Subcutaneous adipose tissue (tissue), 4 donors: ENCODE results near the gene URB2. TPM values are rescaled to one million over a fixed set of nuclear protein-coding genes. Genes with fewer than 3 reads are reported as not detected.

Experiments
- total RNA-seq, 4 donors: library from RNA; depleted of rRNA; stranded (reverse); fragments of >200 nt; gene quantifications; one replicate each; pipeline ENCODE4 v1.1.0, GENCODE V29; 2016
- TF ChIP-seq, protein P1 (sequence below): fragments of 450-650 bp; IDR thresholded peaks from one replicate; pipeline ENCODE4 v1.5.1; 2016; ENCODE audit warnings: low read depth, mild to moderate bottlenecking, control low read depth, antibody characterized with exemption, moderate library complexity

The URB2 gene
- total RNA-seq, 4 donors from 2014 or later: 5.8 to 13.7 (median 9.5) TPM

DNA sequence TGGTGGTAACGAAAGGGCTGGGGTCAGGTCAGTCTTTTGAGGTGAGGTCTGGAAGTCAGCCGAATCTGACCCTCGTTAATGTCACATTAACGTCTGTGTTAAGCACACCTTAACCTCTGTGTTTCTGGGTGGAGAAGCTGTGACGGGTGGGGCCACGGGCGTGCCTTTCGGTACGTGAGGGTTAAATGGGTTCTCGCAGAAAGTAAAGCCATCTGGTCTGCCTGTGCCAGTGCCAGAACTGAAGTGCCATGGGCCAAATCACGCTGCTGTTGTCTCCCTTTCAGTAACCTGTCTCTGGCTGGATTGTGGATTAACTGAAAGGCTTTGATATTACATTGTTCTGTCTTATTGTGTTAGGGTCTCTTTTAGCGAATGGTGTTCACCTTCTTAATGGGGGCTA lies 14.4 kb downstream of the URB2 start:
- TF ChIP-seq, protein P1, sequence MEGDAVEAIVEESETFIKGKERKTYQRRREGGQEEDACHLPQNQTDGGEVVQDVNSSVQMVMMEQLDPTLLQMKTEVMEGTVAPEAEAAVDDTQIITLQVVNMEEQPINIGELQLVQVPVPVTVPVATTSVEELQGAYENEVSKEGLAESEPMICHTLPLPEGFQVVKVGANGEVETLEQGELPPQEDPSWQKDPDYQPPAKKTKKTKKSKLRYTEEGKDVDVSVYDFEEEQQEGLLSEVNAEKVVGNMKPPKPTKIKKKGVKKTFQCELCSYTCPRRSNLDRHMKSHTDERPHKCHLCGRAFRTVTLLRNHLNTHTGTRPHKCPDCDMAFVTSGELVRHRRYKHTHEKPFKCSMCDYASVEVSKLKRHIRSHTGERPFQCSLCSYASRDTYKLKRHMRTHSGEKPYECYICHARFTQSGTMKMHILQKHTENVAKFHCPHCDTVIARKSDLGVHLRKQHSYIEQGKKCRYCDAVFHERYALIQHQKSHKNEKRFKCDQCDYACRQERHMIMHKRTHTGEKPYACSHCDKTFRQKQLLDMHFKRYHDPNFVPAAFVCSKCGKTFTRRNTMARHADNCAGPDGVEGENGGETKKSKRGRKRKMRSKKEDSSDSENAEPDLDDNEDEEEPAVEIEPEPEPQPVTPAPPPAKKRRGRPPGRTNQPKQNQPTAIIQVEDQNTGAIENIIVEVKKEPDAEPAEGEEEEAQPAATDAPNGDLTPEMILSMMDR: no peak

DNA sequence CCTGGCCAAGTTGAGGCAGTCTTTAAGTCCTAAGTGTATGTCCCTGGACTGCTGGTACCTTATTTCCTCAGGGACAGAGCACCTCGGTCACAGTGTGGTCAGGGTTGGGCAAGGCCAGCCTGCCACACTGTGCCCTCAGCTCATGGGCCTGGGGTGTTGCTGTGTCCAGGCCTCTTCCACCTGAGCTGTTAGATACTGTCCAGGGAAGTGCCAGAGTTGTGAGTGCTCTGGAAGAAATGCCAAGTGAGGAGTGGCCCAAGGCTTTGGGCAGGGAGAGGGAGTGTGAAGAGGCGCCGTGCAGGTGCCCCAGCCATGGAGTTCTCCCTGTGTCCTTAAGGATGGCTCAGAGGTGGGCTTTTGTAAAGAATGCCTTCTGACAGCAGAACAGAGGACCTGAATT lies 15.3 kb downstream of the URB2 start:
- TF ChIP-seq, protein P1: no peak

DNA sequence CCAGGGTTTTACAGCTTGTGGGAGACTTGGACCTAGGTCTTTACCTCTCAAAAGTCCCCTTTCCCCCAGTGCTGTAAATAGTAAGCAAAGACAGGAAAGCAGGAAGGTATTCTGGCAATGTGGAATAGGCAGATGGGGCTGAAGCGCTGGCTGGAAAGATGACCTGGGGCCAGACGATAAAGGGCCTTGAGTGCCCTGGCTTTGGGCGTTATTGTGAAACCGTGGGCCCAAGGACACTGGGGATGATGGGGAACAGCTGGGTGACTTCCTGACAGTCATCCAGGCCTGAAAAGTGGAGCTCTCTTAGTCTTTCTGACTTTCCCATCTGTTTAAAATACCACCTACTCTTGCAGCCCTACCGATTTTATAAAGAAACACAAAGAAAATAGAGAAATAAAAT lies 16.3 kb downstream of the URB2 start:
- TF ChIP-seq, protein P1: no peak

DNA sequence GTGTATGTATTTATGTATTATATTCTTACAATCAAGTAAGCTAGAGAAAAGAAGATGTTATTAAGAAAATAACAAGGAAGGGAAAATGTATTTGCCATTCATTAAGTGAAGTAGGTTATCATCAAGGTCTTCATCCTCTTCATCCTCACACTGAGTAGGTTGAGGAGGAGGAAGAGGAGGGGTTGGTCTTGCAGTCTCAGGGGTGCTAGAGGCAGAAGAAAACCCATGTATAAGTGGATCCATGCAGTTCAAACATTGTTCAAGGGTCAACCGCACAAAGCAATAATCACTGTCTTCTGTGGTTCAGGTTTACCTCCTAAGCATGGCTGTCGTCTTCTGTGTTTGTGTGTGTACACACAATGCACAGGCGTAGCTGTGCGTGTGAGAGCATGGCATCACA lies 16.9 kb downstream of the URB2 start:
- TF ChIP-seq, protein P1: no peak

DNA sequence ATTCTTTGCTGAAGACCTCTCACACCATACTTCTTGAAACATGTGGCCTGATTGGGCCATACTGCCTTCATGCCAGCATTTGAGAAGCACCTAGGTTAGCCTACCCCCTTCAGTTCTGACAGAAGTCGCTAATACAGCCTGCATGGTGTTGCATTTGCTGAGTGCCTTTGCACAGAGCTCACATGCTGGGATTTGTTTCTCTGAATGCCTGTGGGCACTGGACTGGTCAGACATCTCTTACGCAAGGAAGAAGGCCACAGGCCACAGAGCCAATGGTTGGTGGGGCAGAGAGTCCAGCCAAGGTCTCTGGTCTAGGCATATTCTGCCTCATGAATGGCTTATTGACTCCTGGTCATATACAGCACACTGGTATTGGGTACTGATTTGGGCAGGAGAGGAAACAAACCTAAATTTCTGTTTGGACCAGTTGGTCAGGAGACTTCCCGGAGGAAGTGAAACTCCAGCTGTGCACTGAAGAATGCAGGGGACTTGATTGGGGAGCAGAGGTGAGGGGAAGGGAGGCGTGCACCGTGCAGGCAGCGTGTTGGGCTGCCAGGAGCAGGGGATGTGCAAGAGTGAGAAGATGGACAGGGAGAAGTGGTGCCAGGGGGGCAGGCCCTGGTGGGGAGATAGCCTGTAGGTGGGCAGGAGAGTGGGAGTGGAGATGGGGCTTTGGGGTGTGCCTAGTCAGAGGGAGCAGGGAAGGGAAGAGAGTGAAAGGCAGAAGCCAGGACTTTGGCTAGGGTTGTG lies 18.1 kb downstream of the URB2 start:
- TF ChIP-seq, protein P1: no peak

DNA sequence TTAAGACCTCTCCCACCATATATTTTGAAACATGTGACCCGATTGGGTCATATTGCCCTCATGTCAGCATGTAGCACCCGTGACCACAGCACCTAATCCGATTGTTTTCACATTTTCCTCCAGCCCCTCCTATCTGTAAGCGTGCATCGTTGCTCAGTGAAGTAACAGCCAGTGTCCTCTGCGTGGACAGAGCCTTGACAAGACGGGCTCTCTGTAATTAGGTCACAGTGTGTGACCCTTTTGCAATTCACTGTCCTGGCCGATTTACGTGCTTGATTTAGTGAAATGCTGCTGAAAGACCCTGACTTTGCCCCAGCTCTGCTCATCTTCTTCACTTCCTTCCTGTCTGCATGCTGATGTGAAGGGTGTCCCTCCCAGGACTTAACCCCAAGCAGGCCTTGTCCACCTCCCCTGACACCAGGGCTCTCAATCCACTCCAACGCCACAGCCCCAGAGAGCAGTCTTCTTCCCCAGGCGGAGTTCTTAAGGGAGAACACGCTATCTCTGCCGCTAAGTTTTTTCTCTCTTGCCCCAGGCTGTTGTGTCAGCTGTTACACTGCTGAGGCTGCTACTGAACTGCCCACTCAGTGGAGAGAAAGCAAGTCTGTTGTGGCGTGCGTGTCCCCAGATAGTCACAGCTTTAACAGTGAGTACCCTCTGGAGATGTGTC lies 19.4 kb downstream of the URB2 start:
- TF ChIP-seq, protein P1: no peak

DNA sequence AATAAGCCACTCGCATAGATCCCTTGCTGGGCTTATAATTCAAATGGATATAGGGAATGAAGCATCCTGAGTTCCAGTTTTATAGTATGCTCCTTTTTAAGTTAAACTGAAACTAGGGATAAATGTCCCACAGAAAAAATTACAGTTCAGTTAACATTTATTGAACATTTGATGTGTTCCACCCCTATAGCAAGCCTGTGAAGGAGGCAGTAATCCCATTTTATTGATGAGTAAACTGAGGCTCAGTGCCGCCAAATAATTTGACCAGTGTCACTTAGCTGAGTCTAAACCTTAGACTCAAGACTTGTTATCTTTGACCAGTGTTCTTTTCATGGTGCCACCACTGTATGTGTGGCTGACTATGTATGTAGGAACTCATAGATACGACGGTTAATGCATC lies 22.4 kb downstream of the URB2 start:
- TF ChIP-seq, protein P1: no peak
